PC-3 (cell line): Measurements from ENCODE around the gene LRRC4B. TPM values are rescaled to one million over a fixed set of nuclear protein-coding genes. Genes with fewer than 3 reads are reported as not detected.

Experiments used
- ATAC-seq: fragments of 200-7000 bp; cut with Tn5 transposase; 2 replicates; pipeline ENCODE4 v1.9.1; 2020; ENCODE audit warnings: mild to moderate bottlenecking, moderate library complexity
- BruUV-seq: library from RNA; stranded (reverse); fragments of 400-500 nt; replicated peaks from 2 replicates; lab custom pipeline; 2021; lab: Mats Ljungman, UMichigan
- CTCF ChIA-PET: fragments of 300-600 bp; sonication (Branson Sonifier 250); formaldehyde crosslinking; loops from one replicate; lab custom pipeline; 2022; ENCODE audit warnings: antibody characterized with exemption; lab: Charles Lee
- POLR2A ChIA-PET: fragments of 300-600 bp; sonication (Branson Sonifier 250); formaldehyde crosslinking; loops from one replicate; lab custom pipeline; 2022; ENCODE audit warnings: antibody characterized with exemption; ENCODE audit not compliant: unreplicated experiment; lab: Charles Lee
- DNase-seq: peaks from one replicate; pipeline ENCODE4 v3.0.0-alpha.2; 2015
- H2AFZ ChIP-seq: fragments of 300-600 bp; sonication (generic); 2 replicates; pipeline ENCODE4 v1.6.0; 2016; ENCODE audit warnings: antibody characterized with exemption, low read length
- H3F3A ChIP-seq: fragments of 300-600 bp; sonication (generic); one replicate; pipeline ENCODE4 v1.6.0; 2017; ENCODE audit warnings: antibody characterized with exemption, low read length, control low read depth, mild to moderate bottlenecking; ENCODE audit not compliant: unreplicated experiment
- H3K27ac ChIP-seq: fragments of 300-600 bp; sonication (generic); 2 replicates; pipeline ENCODE4 v1.5.1; 2016; ENCODE audit warnings: mild to moderate bottlenecking, low read length
- H3K27me3 ChIP-seq: fragments of 300-600 bp; sonication (generic); 2 replicates; pipeline ENCODE4 v1.6.1; 2016; ENCODE audit warnings: low read length, mixed read lengths
- H3K36me3 ChIP-seq: fragments of 300-600 bp; sonication (generic); 2 replicates; pipeline ENCODE4 v1.6.1; 2016; ENCODE audit warnings: low read depth, mixed run types, low read length, mixed read lengths
- H3K4me1 ChIP-seq: fragments of 300-600 bp; sonication (generic); 2 replicates; pipeline ENCODE4 v1.5.1; 2016; ENCODE audit warnings: low read length; ENCODE audit not compliant: insufficient read depth
- H3K4me2 ChIP-seq: fragments of 300-600 bp; sonication (generic); 2 replicates; pipeline ENCODE4 v1.6.0; 2016; ENCODE audit warnings: low read length
- H3K4me3 ChIP-seq: fragments of 300-600 bp; sonication (generic); 2 replicates; pipeline ENCODE4 v1.5.1; 2016; ENCODE audit warnings: mild to moderate bottlenecking, low read length, mixed read lengths
- H3K79me2 ChIP-seq: fragments of 300-600 bp; sonication (generic); 2 replicates; pipeline ENCODE4 v1.6.1; 2017; ENCODE audit warnings: low read length, mixed read lengths
- H3K9ac ChIP-seq: fragments of 300-600 bp; sonication (generic); 2 replicates; pipeline ENCODE4 v1.6.0; 2016; ENCODE audit warnings: mild to moderate bottlenecking, low read length
- H3K9me2 ChIP-seq: fragments of 300-600 bp; sonication (generic); replicated peaks from 2 replicates; pipeline ENCODE4 v1.6.1; 2016; ENCODE audit warnings: mixed run types, low read length, mixed read lengths
- H3K9me3 ChIP-seq: fragments of 300-600 bp; sonication (generic); 2 replicates; pipeline ENCODE4 v1.6.1; 2016; ENCODE audit warnings: low read length, mixed read lengths
- H4K20me1 ChIP-seq: fragments of 300-600 bp; sonication (generic); 2 replicates; pipeline ENCODE4 v1.6.1; 2016; ENCODE audit warnings: low read length, mixed read lengths
- CTCF ChIP-seq: fragments of 300-600 bp; sonication (generic); conservative IDR thresholded peaks from 2 replicates; pipeline ENCODE4 v1.5.1; 2017; ENCODE audit warnings: antibody characterized with exemption, low read depth, mild to moderate bottlenecking, low read length
- EZH2 ChIP-seq: fragments of 300-600 bp; sonication (generic); IDR thresholded peaks from one replicate; pipeline ENCODE4 v1.6.1; 2017; ENCODE audit warnings: antibody characterized with exemption, mild to moderate bottlenecking, low read length; ENCODE audit not compliant: unreplicated experiment
- EZH2phosphoT487 ChIP-seq: fragments of 300-600 bp; sonication (generic); IDR thresholded peaks from 2 replicates; pipeline ENCODE4 v1.6.1; 2018; ENCODE audit warnings: mild to moderate bottlenecking, antibody characterized with exemption, low read length, borderline replicate concordance
- intact Hi-C: fragments of 100-400 bp; cut with micrococcal nuclease; formaldehyde crosslinking; loops from 2 replicates; pipeline ENCODE4 v1.9.0; 2023
- total RNA-seq: library from RNA; depleted of rRNA; stranded (reverse); fragments of >200 nt; gene quantifications from 2 replicates; pipeline ENCODE4 v1.2.3, GENCODE V29; 2014

The LRRC4B gene
- total RNA-seq, 1 experiment from 2014 or later, result 0.26 TPM

- Histone ChIP-seq H4K20me1 (no peaks in the 10 kb centered on the region), H2AFZ (no peak overlapping the region), H3K79me2 (no peaks in the 10 kb centered on the region), H3K9me2 (no peaks in the 10 kb centered on the region), H3F3A (no peaks in the 10 kb centered on the region), H3K27me3 (peaks cover 42% of the 10 kb centered on the region), H3K27ac (no peak overlapping the region), H3K4me3 (no peak overlapping the region), H3K4me2 (no peak overlapping the region), H3K36me3 (no peaks in the 10 kb centered on the region), H3K4me1 (no peaks in the 10 kb centered on the region), H3K9me3 (no peaks in the 10 kb centered on the region), H3K9ac (no peak overlapping the region)
- no TSS peak for BruUV-seq
- intact Hi-C loops, result no loop called here
- ChIA-PET CTCF (no interaction called here), POLR2A (no interaction called here)
- ATAC-seq (no peak), DNase-seq (no peak)
- TF ChIP-seq CTCF (no peak), EZH2 (no peak), EZH2phosphoT487 (no peak)
These were observed 15.0 kb downstream of the LRRC4B start for GRCh38 chr19:50553134-50553703.

GRCh38 chr19:50552540-50552939 lies 15.7 kb downstream of the LRRC4B start:
- Histone ChIP-seq H2AFZ (no peak overlapping the region), H3K27me3 (peaks cover 49% of the 10 kb centered on the region), H4K20me1 (no peaks in the 10 kb centered on the region), H3K36me3 (no peaks in the 10 kb centered on the region), H3K9ac (no peak overlapping the region), H3K27ac (no peak overlapping the region), H3K9me2 (no peaks in the 10 kb centered on the region), H3K4me2 (no peak overlapping the region), H3K4me3 (no peak overlapping the region), H3K4me1 (no peaks in the 10 kb centered on the region), H3F3A (no peaks in the 10 kb centered on the region), H3K9me3 (no peaks in the 10 kb centered on the region), H3K79me2 (no peaks in the 10 kb centered on the region)
- DNase-seq, result no peak
- no peak for TF ChIP-seq CTCF
- no peak for TF ChIP-seq EZH2
- TF ChIP-seq EZH2phosphoT487, result no peak
- ChIA-PET CTCF (no interaction called here), POLR2A (no interaction called here)
- no peak for ATAC-seq
- BruUV-seq, result no TSS peak
- intact Hi-C loops, result no loop called here

GRCh38 chr19:50551715-50552187 lies 16.5 kb downstream of the LRRC4B start:
- intact Hi-C loops, result no loop called here
- CTCF ChIA-PET, result no interaction called here
- BruUV-seq, result no TSS peak

More at GRCh38 chr19:50551715-50552187, 16.5 kb downstream of the LRRC4B start:
- Histone ChIP-seq H2AFZ (no peak overlapping the region), H3K79me2 (no peaks in the 10 kb centered on the region), H4K20me1 (no peaks in the 10 kb centered on the region), H3F3A (no peaks in the 10 kb centered on the region), H3K4me2 (no peak overlapping the region), H3K9me3 (no peaks in the 10 kb centered on the region), H3K9me2 (no peaks in the 10 kb centered on the region), H3K4me3 (no peak overlapping the region), H3K36me3 (no peaks in the 10 kb centered on the region), H3K9ac (no peak overlapping the region), H3K4me1 (no peaks in the 10 kb centered on the region), H3K27ac (no peak overlapping the region), H3K27me3 (peaks cover 53% of the 10 kb centered on the region)
- ATAC-seq (no peak), DNase-seq (no peak)
- TF ChIP-seq EZH2phosphoT487, result no peak
- no peak for TF ChIP-seq EZH2
- TF ChIP-seq CTCF, result no peak
- POLR2A ChIA-PET, result no interaction called here
